Measurements from ENCODE around the gene PTPN23.

GRCh38 chr3:47342151-47342550, 38.7 kb upstream of the PTPN23 start:
- TF ChIP-seq USF1 (IDR thresholded peaks at IDR 0.05; ENCODE audit: borderline replicate concordance, extremely low read length, insufficient read depth, low read depth, low read length) (no peak), ZBTB11 (CRISPR knock-in tag; IDR thresholded peaks at IDR 0.05) (no peak), SMC3 (IDR thresholded peaks at IDR 0.05; ENCODE audit: borderline replicate concordance, low read length) (no peak), KDM1A (IDR thresholded peaks at IDR 0.05; ENCODE audit: borderline replicate concordance) (no peak), EZH2 (IDR thresholded peaks at IDR 0.05; ENCODE audit: borderline replicate concordance, control insufficient read depth, low read depth, low read length) (no peak), RFX5 (IDR thresholded peaks at IDR 0.05; ENCODE audit: low read depth, low read length) (no peak), CTCF (IDR thresholded peaks at IDR 0.05 in 2 of 3, conservative IDR thresholded peaks at IDR 0.05 in 1 of 3; ENCODE audit: control insufficient read depth in 2 of 3, extremely low read depth in 1 of 3, insufficient read depth in 1 of 3, low read depth in 3 of 3, low read length in 3 of 3) (no peak), TCF12 (IDR thresholded peaks at IDR 0.05; ENCODE audit: low read depth, low read length) (no peak), RCOR1 (conservative IDR thresholded peaks at IDR 0.05; ENCODE audit: low read depth, low read length) (no peak), BCLAF1 (IDR thresholded peaks at IDR 0.05) (no peak), NRF1 (conservative IDR thresholded peaks at IDR 0.05; ENCODE audit: low read depth, low read length) (no peak), USF2 (IDR thresholded peaks at IDR 0.05; ENCODE audit: borderline replicate concordance, low read depth, low read length) (no peak), ZNF274 (IDR thresholded peaks at IDR 0.05; ENCODE audit: insufficient read depth, insufficient read length) (no peak)
